ENCODE measurements around the gene IMMP2L.
A peak's percentile ranks its signal among the peaks of the same experiment; 100 is the strongest.
"Not testable (repeated sequence)": the region's sequence is repeated elsewhere in the genome, so short reads cannot be mapped to it uniquely, and the experiment has no call there.

Gene IMMP2L

DNA sequence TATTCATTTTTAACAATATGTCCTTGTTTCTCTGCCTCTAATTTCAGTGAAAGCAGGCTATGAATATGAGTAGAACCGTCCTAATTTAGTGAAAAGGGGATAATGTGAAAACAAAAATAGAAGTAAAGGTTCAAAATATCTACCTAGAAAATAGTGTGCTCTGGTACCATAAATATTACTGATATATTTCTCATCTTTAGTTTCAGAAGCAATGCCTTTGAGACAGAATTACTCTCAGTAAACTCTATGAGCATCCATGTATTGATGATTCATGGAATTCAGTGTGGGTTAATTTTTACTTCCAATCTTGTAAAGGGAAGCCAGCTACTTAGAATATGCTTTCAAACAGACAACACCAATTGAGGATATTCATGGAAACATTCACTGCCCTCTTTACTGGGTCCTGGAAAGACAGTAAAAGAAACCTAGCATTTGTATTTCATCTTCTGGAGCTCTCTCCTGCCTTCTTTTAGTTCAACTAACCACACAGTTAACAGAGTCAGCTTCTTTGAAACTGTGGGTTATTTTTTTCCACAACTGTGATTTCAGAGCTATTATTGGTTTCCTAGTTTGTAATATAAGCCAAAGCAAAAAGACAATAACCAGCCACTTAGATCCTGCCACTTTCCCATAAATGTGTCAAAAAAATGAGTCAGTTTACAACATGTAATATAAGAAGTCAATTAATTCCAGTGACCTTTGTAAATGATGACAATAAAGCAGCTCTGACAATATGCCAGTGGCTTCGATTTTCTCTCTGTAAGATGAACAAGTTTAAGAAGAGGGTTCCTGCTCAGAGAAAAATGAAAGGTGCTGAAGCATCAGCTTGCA is 469.7 kb downstream of the IMMP2L start:
- no peak for DNase-seq (ENCODE audit: insufficient read length, low spot score)
- peak; percentile 53 for FAIRE-seq

DNA sequence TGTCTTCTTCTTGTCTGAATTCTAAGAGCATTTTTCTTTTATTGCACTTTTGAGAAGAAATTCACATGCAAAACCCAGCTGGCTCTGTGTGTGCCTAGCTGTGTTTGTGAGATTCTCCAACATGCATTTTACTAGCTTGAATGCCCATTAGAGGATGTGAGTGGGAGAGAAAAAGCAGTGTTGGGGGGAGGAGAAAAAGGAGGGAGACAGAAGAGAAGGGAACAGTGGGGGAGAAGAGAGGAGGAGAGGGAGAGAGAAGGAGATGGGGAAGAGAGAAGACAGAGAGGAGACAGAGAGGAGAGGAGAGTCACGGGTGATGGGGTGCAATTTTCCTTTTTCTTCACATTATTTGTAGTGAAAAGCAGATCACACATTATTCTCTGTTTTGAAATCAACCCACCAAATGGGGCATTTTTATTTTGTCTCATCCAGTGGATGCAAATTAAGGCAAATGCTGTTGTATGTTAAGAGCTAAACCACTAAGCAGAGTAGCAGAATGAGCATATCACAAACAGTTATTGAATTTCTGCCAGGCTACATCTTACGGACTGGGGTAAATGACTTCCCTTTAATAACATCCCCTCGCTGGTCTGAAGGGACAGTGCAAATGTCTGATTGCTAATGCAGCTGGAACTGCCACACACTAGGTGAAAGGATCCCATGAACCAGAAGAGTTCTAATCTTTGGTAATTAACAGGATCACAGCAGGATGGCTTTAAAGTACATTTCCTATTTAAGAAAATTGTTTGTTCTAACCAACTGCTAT is 470.5 kb downstream of the IMMP2L start:
- no peak for DNase-seq (ENCODE audit: insufficient read length, low spot score)
- FAIRE-seq = peak; percentile 42

- DNase-seq (ENCODE audit: insufficient read length, low spot score) = no peak
- no peak for FAIRE-seq
Measured at GRCh38 chr7:111090846-111091245, 471.4 kb downstream of the IMMP2L start, which contains the start of gene LRRN3. TSS of gene LRRN3 (plus strand) at chr7:111091127. CDS start at chr7:111122773, 31,646 bp downstream.

GRCh38 chr7:111089822-111090426 is 472.4 kb downstream of the IMMP2L start:
- DNase-seq (ENCODE audit: insufficient read length, low spot score) = no peak
- peak; percentile 37 for FAIRE-seq

DNA sequence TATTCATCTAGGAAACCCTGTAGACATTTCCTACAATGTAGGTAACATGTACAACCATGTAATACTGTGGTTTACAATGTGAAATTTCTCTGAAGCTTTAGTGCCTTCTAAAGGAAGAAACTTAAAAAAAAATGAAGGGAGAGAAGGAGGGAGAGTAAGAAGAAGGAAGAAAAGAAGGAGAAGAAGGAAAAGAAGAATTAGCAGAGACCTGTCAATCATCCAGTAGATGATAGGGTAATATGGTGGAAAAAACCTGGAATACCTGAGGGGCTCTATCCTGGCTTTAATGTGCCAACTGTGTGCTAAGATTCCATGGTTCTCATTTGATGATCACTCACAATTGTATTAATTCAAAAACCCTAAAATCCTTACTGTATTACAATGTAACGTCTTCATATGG is 474.0 kb downstream of the IMMP2L start:
- FAIRE-seq = no peak

DNA sequence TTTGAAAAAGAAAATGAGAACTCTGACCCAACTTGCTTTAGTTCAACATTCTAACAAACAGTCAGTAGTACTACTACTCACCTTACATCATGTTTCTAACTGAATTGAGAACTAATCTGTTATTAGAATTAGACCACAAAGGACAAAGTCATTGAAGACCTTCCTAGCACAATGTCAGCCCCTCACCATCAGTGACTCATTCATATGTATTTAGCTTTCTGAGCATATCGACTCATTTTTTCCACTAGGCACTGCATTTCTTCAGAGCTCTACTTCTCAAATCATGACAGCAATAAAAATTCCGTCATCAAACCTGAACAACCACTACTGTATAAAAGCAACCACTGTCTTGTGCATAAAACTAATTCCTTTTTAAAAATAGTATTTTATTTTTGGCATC is 475.8 kb downstream of the IMMP2L start:
- FAIRE-seq = no peak
- no peak for DNase-seq (ENCODE audit: insufficient read length, low spot score)

More for the DNA sequence above, 474.0 kb downstream of the IMMP2L start:
- no peak for DNase-seq (ENCODE audit: insufficient read length, low spot score)

- FAIRE-seq (peak; percentile 47), DNase-seq (ENCODE audit: insufficient read length, low spot score) (no peak)
Measured at GRCh38 chr7:111085356-111085755, 476.9 kb downstream of the IMMP2L start.

DNA sequence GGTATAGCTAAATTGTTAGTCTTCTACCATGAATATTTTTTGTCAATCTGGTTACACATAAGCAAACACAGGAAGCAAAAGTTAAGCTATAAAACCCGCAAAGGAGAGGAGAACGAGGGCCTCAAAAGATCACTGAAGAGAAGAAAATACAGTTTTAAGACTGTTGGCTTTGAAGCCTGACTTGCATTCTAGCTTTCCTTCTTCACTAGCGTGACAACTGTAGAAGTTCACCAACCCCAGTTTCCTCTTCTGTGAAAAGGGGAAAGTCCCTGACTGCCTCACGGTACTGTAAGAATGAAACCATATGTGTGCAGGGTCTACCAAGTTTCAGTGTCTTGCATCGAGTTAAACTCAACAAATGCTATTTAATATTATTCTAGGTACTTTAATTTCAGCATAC is 478.9 kb downstream of the IMMP2L start:
- peak; percentile 99 for FAIRE-seq
- peak; percentile 36 for DNase-seq (ENCODE audit: insufficient read length, low spot score)

DNA sequence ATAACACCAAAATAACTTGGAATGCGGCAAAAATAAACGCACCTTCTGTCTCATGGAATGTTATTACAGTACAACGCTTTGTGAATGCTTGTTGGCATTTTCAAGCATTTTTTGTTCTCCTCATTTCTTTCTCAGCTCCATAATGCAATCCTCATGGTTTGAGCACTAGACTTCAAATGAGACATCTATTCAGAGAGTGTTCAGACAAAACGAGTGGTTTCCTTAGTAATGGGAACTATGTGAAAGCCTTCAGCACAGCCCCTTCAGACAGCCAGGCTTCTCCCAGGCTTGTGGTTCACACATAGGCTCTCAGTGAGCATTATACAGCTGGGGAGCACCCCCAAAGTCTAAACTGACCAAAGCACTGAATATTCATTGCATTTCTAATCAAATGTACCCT is 479.9 kb downstream of the IMMP2L start:
- FAIRE-seq (peak; percentile 4), DNase-seq (ENCODE audit: insufficient read length, low spot score) (no peak)

- DNase-seq (ENCODE audit: insufficient read length, low spot score) (no peak), FAIRE-seq (peak; percentile 37)
Measured at GRCh38 chr7:111081546-111082267, 480.6 kb downstream of the IMMP2L start.

DNA sequence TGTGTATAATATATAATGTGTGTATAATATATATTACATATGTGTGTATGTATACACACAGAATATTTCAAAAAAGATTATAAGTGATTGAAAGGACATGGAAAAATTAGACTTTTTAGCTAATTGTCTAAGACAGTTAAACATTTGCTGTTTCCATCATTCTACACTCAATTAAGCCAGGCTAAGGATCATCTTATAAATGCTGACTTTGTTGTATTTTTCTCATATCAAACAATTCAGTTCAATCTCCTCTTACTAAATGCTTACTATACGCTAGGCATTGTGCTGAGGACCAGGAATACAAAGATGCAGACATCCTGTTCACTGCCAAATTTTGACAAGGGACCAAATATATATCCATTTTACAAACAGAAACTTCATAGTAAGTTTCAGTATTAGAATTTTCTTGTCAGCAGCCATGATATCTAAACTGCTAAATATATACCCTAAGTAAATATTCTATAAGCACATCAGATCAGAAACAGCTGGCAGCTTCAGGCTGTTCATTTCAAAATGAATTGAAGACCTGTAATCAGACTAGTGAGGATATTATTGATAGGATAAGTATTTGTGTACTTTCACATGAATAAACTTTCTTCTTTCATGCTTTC is 481.7 kb downstream of the IMMP2L start:
- FAIRE-seq = peak; percentile 67
- DNase-seq (ENCODE audit: insufficient read length, low spot score) = no peak

GRCh38 chr7:111077001-111077400 is 485.3 kb downstream of the IMMP2L start:
- FAIRE-seq (no peak), DNase-seq (ENCODE audit: insufficient read length, low spot score) (no peak)

GRCh38 chr7:111076205-111076604 is 486.1 kb downstream of the IMMP2L start:
- FAIRE-seq (no peak), DNase-seq (ENCODE audit: insufficient read length, low spot score) (no peak)

DNA sequence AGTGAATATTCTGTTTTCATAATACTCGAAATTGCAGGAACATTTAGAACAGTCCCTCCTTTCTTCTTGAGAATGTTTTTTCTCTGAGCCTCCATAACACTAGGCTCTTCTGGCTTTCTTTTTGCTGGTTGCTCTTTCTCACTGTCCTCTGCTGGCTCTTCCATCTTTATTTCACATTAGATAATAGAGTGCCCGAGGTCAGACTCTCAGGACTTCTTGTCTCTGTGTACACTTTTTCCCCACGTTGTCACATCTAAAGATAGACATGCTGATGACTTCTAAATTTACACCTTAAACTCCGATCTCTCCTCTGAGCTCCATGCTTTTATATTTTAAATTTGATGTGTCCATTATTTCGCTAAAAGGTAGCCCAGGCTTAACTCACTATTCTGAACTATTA is 486.8 kb downstream of the IMMP2L start:
- FAIRE-seq = no peak
- DNase-seq (ENCODE audit: insufficient read length, low spot score) = no peak

GRCh38 chr7:111074748-111075146 is 487.5 kb downstream of the IMMP2L start:
- DNase-seq (ENCODE audit: insufficient read length, low spot score) = no peak
- no peak for FAIRE-seq

- FAIRE-seq (peak; percentile 39), DNase-seq (ENCODE audit: insufficient read length, low spot score) (no peak)
Measured at GRCh38 chr7:111074071-111074747, 488.1 kb downstream of the IMMP2L start.

GRCh38 chr7:111072658-111073057 is 489.6 kb downstream of the IMMP2L start:
- FAIRE-seq; DNase-seq (ENCODE audit: insufficient read length, low spot score): not testable (repeated sequence)

DNA sequence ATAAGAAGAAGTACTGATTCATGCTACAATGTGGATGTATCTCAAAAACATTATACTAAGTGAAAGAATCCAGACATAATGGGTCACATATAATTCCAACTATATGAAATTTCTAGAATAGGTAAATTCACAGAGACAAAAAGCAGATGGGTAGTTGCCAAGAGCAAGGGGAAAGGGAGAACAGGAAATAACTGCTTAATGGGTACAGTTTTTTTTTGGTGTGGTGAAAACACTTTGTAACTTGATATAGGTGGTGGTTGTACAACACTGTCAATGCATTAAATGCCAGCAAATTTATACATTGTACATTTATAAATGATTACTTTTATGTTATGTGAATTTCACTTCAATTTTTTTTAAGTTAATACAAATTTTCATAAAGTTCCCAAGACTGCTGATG is 490.7 kb downstream of the IMMP2L start:
- FAIRE-seq (no peak), DNase-seq (ENCODE audit: insufficient read length, low spot score) (no peak)

GRCh38 chr7:111068618-111069017 is 493.7 kb downstream of the IMMP2L start:
- DNase-seq (ENCODE audit: insufficient read length, low spot score) = no peak
- no peak for FAIRE-seq

- DNase-seq (ENCODE audit: insufficient read length, low spot score) (no peak), FAIRE-seq (no peak)
Measured at GRCh38 chr7:111067682-111068081, 494.6 kb downstream of the IMMP2L start.
